ENCODE measurements around the gene CDH13. TPM values are rescaled to one million over a fixed set of nuclear protein-coding genes. Genes with fewer than 3 reads are reported as not detected.

The CDH13 gene
- total RNA-seq, 3 donors from 2014 or later = 4.9 to 11.2 (median 9.8) TPM

- no peak overlapping the region for H3K4me3 ChIP-seq
- no peaks in the 10 kb centered on the region for H3K4me1 ChIP-seq (ENCODE audit: low read depth)
- no peak for TF ChIP-seq CTCF (IDR thresholded peaks at IDR 0.05)
- ATAC-seq (no peak), DNase-seq (no peak)
- no peaks in the 10 kb centered on the region for H3K36me3 ChIP-seq (ENCODE audit: low read depth)
- H3K9me3 ChIP-seq = no peaks in the 10 kb centered on the region
- intact Hi-C loops (cut with DNase I, micrococcal nuclease) = no loop called here
These were observed 273.1 kb downstream of the CDH13 start for GRCh38 chr16:82899731-82900450.

GRCh38 chr16:82900559-82900958 lies 273.8 kb downstream of the CDH13 start:
- no peak for TF ChIP-seq CTCF (IDR thresholded peaks at IDR 0.05)
- ATAC-seq (no peak), DNase-seq (no peak)
- intact Hi-C loops (cut with DNase I, micrococcal nuclease) = no loop called here
- Histone ChIP-seq H3K4me1 (ENCODE audit: low read depth) (no peaks in the 10 kb centered on the region), H3K36me3 (ENCODE audit: low read depth) (no peaks in the 10 kb centered on the region), H3K4me3 (no peak overlapping the region), H3K9me3 (no peaks in the 10 kb centered on the region)

- no peak for ATAC-seq
- TF ChIP-seq CTCF (IDR thresholded peaks at IDR 0.05) = no peak
- H3K4me3 ChIP-seq = no peak overlapping the region
- H3K9me3 ChIP-seq = no peaks in the 10 kb centered on the region
- H3K36me3 ChIP-seq (ENCODE audit: low read depth) = no peaks in the 10 kb centered on the region
- no peaks in the 10 kb centered on the region for H3K4me1 ChIP-seq (ENCODE audit: low read depth)
- DNase-seq = no peak
- intact Hi-C loops (cut with DNase I, micrococcal nuclease) = no loop called here
These were observed 285.2 kb downstream of the CDH13 start for GRCh38 chr16:82911925-82912324.

GRCh38 chr16:82915139-82915824 lies 288.5 kb downstream of the CDH13 start:
- Histone ChIP-seq H3K36me3 (ENCODE audit: low read depth) (no peaks in the 10 kb centered on the region), H3K4me3 (no peak overlapping the region), H3K9me3 (no peaks in the 10 kb centered on the region), H3K4me1 (ENCODE audit: low read depth) (no peaks in the 10 kb centered on the region)
- TF ChIP-seq CTCF (IDR thresholded peaks at IDR 0.05) = no peak
- DNase-seq = no peak
- intact Hi-C loops (cut with DNase I, micrococcal nuclease) = no loop called here
- no peak for ATAC-seq

- ATAC-seq (no peak), DNase-seq (no peak)
- Histone ChIP-seq H3K4me3 (no peak overlapping the region), H3K36me3 (ENCODE audit: low read depth) (no peaks in the 10 kb centered on the region), H3K4me1 (ENCODE audit: low read depth) (no peaks in the 10 kb centered on the region), H3K9me3 (no peaks in the 10 kb centered on the region)
- no peak for TF ChIP-seq CTCF (IDR thresholded peaks at IDR 0.05)
- intact Hi-C loops (cut with DNase I, micrococcal nuclease) = no loop called here
These were observed 291.3 kb downstream of the CDH13 start for GRCh38 chr16:82917886-82918595.

All from mucosa of descending colon (tissue), 3 donors.